CMK (cell line): Measurements from ENCODE around the gene EPB41L3.
"Not testable (repeated sequence)": the region's sequence is repeated elsewhere in the genome, so short reads cannot be mapped to it uniquely, and the experiment has no call there.

Source experiments
- DNase-seq: peaks from one replicate; pipeline ENCODE4 v3.0.0-alpha.2; 2010; ENCODE audit warnings: low read depth

The EPB41L3 gene

GRCh38 chr18:5496305-5496704, 47.5 kb downstream of the EPB41L3 start:
- no peak for DNase-seq

GRCh38 chr18:5490753-5491480, 52.9 kb downstream of the EPB41L3 start:
- DNase-seq, result no peak

GRCh38 chr18:5488844-5489243, 55.0 kb downstream of the EPB41L3 start:
- no peak for DNase-seq

GRCh38 chr18:5488044-5488443, 55.8 kb downstream of the EPB41L3 start:
- DNase-seq, result not testable (repeated sequence)

GRCh38 chr18:5484526-5484925, 59.3 kb downstream of the EPB41L3 start:
- DNase-seq, result no peak

- DNase-seq, result no peak
These were observed 62.2 kb downstream of the EPB41L3 start for GRCh38 chr18:5481621-5482020.

GRCh38 chr18:5478261-5478660, 65.5 kb downstream of the EPB41L3 start:
- no peak for DNase-seq

- DNase-seq, result no peak
These were observed 66.6 kb downstream of the EPB41L3 start for GRCh38 chr18:5476961-5477800.

- DNase-seq, result no peak
These were observed 68.5 kb downstream of the EPB41L3 start for GRCh38 chr18:5475267-5475666.

- no peak for DNase-seq
These were observed 74.5 kb downstream of the EPB41L3 start for GRCh38 chr18:5469340-5469739.

- DNase-seq, result no peak
These were observed 75.4 kb downstream of the EPB41L3 start for GRCh38 chr18:5468394-5468793.

- no peak for DNase-seq
These were observed 76.1 kb downstream of the EPB41L3 start for GRCh38 chr18:5467671-5468070.

GRCh38 chr18:5466256-5466655, 77.5 kb downstream of the EPB41L3 start:
- no peak for DNase-seq

GRCh38 chr18:5464251-5464650, 79.5 kb downstream of the EPB41L3 start:
- no peak for DNase-seq

- DNase-seq, result no peak
These were observed 80.0 kb downstream of the EPB41L3 start for GRCh38 chr18:5463831-5464230.

- no peak for DNase-seq
These were observed 80.4 kb downstream of the EPB41L3 start for GRCh38 chr18:5463390-5463789.

- no peak for DNase-seq
These were observed 81.6 kb downstream of the EPB41L3 start for GRCh38 chr18:5462227-5462626.

- no peak for DNase-seq
These were observed 82.8 kb downstream of the EPB41L3 start for GRCh38 chr18:5461041-5461440.

GRCh38 chr18:5457462-5457957, 86.3 kb downstream of the EPB41L3 start:
- DNase-seq, result no peak

GRCh38 chr18:5456577-5457461, 87.0 kb downstream of the EPB41L3 start:
- DNase-seq, result no peak

- no peak for DNase-seq
These were observed 88.1 kb downstream of the EPB41L3 start for GRCh38 chr18:5455674-5456073.

GRCh38 chr18:5452943-5453443, 90.8 kb downstream of the EPB41L3 start:
- DNase-seq, result no peak
